Stimulated activated naive B cell treated with anti-CD40 and anti-IgM and Interleukin-4, amounts not matched to agents 10 μg/mL and 1 μg/mL and 100 μg/mL, for 72 hours (primary cell): Measurements from ENCODE around the gene HHIPL2.

Experiments used
- ATAC-seq, 2 donors: fragments of 150-1000 bp; cut with Tn5 transposase; replicated peaks; 2 replicates each; pipeline ENCODE4 v1.10.0; 2021; ENCODE audit warnings: moderate library complexity in 1 of 2
- DNase-seq: peaks from one replicate; pipeline ENCODE4 v3.0.0; 2021
- H3K27ac Mint-ChIP-seq: one replicate; pipeline ENCODE4 v1.8.0; 2022; ENCODE audit warnings: mild to moderate bottlenecking, mixed read lengths
- H3K27me3 Mint-ChIP-seq, 2 donors: one replicate each; pipeline ENCODE4 v1.8.0; 2022; ENCODE audit warnings: mixed read lengths in 2 of 2
- H3K36me3 Mint-ChIP-seq, 2 donors: one replicate each; pipeline ENCODE4 v1.8.0; 2022; ENCODE audit warnings: mixed read lengths in 2 of 2, mild to moderate bottlenecking in 1 of 2
- H3K4me1 Mint-ChIP-seq, 2 donors: one replicate each; pipeline ENCODE4 v1.8.0; 2022; ENCODE audit warnings: mixed read lengths in 2 of 2, mild to moderate bottlenecking in 1 of 2
- H3K4me3 Mint-ChIP-seq, 2 donors: one replicate each; pipeline ENCODE4 v1.8.0; 2022; ENCODE audit warnings: mild to moderate bottlenecking in 2 of 2, mixed read lengths in 2 of 2, moderate library complexity in 1 of 2
- H3K9me3 Mint-ChIP-seq, 2 donors: one replicate each; pipeline ENCODE4 v1.8.0; 2022; ENCODE audit warnings: mixed read lengths in 2 of 2, mild to moderate bottlenecking in 1 of 2

HHIPL2 gene

GRCh38 chr1:222547944-222548671 lies at the start of gene HHIPL2:
Gene HHIPL2, minus strand, starts transcription at chr1:222548104. Its CDS starts 60 bp downstream, at chr1:222548044.
- ATAC-seq: no peak
- DNase-seq: no peak
- H3K36me3 Mint-ChIP-seq: peaks cover 3% of the 10 kb centered on the region in 2 donors
- no peaks in the 10 kb centered on the region for H3K9me3 Mint-ChIP-seq
- H3K27ac Mint-ChIP-seq: no peak within 1 kb of the TSS
- H3K27me3 Mint-ChIP-seq: peaks cover 6 to 19% of the 10 kb centered on the region in 2 donors
- H3K4me1 Mint-ChIP-seq: peaks cover 0 to 2% of the 10 kb centered on the region in 2 donors
- no peak within 1 kb of the TSS for H3K4me3 Mint-ChIP-seq

GRCh38 chr1:222596696-222597095 lies 48.8 kb upstream of the HHIPL2 start:
- ATAC-seq: no peak
- no peak overlapping the region for H3K4me3 Mint-ChIP-seq
- H3K36me3 Mint-ChIP-seq: peaks cover 5 to 13% of the 10 kb centered on the region in 2 donors
- H3K27me3 Mint-ChIP-seq: no peaks in the 10 kb centered on the region
- H3K27ac Mint-ChIP-seq: no peak overlapping the region
- no peak for DNase-seq
- no peaks in the 10 kb centered on the region for H3K9me3 Mint-ChIP-seq
- peaks cover 0 to 5% of the 10 kb centered on the region in 2 donors for H3K4me1 Mint-ChIP-seq

- Mint-ChIP-seq H3K4me3 (no peak overlapping the region), H3K4me1 (peaks cover 4 to 6% of the 10 kb centered on the region in 2 donors), H3K9me3 (no peaks in the 10 kb centered on the region), H3K27ac (no peak overlapping the region), H3K27me3 (no peaks in the 10 kb centered on the region), H3K36me3 (peaks cover 2 to 9% of the 10 kb centered on the region in 2 donors)
- ATAC-seq: no peak
- no peak for DNase-seq
These were observed 46.9 kb upstream of the HHIPL2 start for GRCh38 chr1:222594789-222595188.

- ATAC-seq (no peak), DNase-seq (no peak)
- Mint-ChIP-seq H3K9me3 (no peaks in the 10 kb centered on the region), H3K27ac (no peak overlapping the region), H3K27me3 (no peaks in the 10 kb centered on the region), H3K36me3 (peaks cover 4 to 13% of the 10 kb centered on the region in 2 donors), H3K4me1 (peaks cover 11 to 31% of the 10 kb centered on the region in 2 donors), H3K4me3 (no peak overlapping the region)
These were observed 44.3 kb upstream of the HHIPL2 start for GRCh38 chr1:222592171-222592570.

GRCh38 chr1:222589462-222590302 lies 41.8 kb upstream of the HHIPL2 start, which contains the start of gene TAF1A:
Gene TAF1A, minus strand, starts transcription at chr1:222589933.
- Mint-ChIP-seq H3K9me3 (no peaks in the 10 kb centered on the region), H3K36me3 (peaks cover 4 to 18% of the 10 kb centered on the region in 2 donors), H3K4me1 (peaks cover 22 to 49% of the 10 kb centered on the region in 2 donors), H3K4me3 (peak within 1 kb of the TSS; percentile 94 to 99), H3K27me3 (no peaks in the 10 kb centered on the region), H3K27ac (peak within 1 kb of the TSS; percentile 98)
- ATAC-seq (peak; percentile 100), DNase-seq (peak; percentile 80)

- Mint-ChIP-seq H3K4me3 (peak overlapping the region in 1 of 2 donors; percentile 11), H3K4me1 (peaks cover 25 to 63% of the 10 kb centered on the region in 2 donors), H3K9me3 (peaks cover 2% of the 10 kb centered on the region in 2 donors), H3K36me3 (peaks cover 10 to 22% of the 10 kb centered on the region in 2 donors), H3K27me3 (no peaks in the 10 kb centered on the region), H3K27ac (no peak overlapping the region)
- ATAC-seq (no peak), DNase-seq (no peak)
These were observed 40.2 kb upstream of the HHIPL2 start for GRCh38 chr1:222588135-222588534.

- Mint-ChIP-seq H3K27ac (peak overlapping the region; percentile 56), H3K4me1 (peaks cover 35 to 75% of the 10 kb centered on the region in 2 donors), H3K36me3 (peaks cover 17 to 34% of the 10 kb centered on the region in 2 donors), H3K4me3 (no peak overlapping the region), H3K27me3 (no peaks in the 10 kb centered on the region), H3K9me3 (peaks cover 2 to 5% of the 10 kb centered on the region in 2 donors)
- ATAC-seq: no peak
- no peak for DNase-seq
These were observed 38.9 kb upstream of the HHIPL2 start for GRCh38 chr1:222586842-222587241.

- Mint-ChIP-seq H3K36me3 (peaks cover 29 to 57% of the 10 kb centered on the region in 2 donors), H3K27ac (peak overlapping the region; percentile 76), H3K9me3 (peaks cover 2 to 5% of the 10 kb centered on the region in 2 donors), H3K27me3 (no peaks in the 10 kb centered on the region), H3K4me3 (peak overlapping the region; percentile 65 to 69), H3K4me1 (peaks cover 36 to 71% of the 10 kb centered on the region in 2 donors)
- peak; percentile 93 to 95 for ATAC-seq
- peak; percentile 32 for DNase-seq
These were observed 35.2 kb upstream of the HHIPL2 start for GRCh38 chr1:222583079-222583478.

- peaks cover 35 to 63% of the 10 kb centered on the region in 2 donors for H3K4me1 Mint-ChIP-seq
- no peaks in the 10 kb centered on the region for H3K27me3 Mint-ChIP-seq
- peak; percentile 64 to 66 for ATAC-seq
- H3K4me3 Mint-ChIP-seq: peak overlapping the region; percentile 14 to 39
- peak overlapping the region; percentile 76 for H3K27ac Mint-ChIP-seq
- no peak for DNase-seq
- peaks cover 35 to 62% of the 10 kb centered on the region in 2 donors for H3K36me3 Mint-ChIP-seq
- H3K9me3 Mint-ChIP-seq: peaks cover 2 to 5% of the 10 kb centered on the region in 2 donors
These were observed 34.3 kb upstream of the HHIPL2 start for GRCh38 chr1:222582099-222582774.

- peaks cover 51 to 73% of the 10 kb centered on the region in 2 donors for H3K36me3 Mint-ChIP-seq
- H3K4me3 Mint-ChIP-seq: no peak overlapping the region
- H3K9me3 Mint-ChIP-seq: peaks cover 2 to 5% of the 10 kb centered on the region in 2 donors
- peaks cover 34 to 41% of the 10 kb centered on the region in 2 donors for H3K4me1 Mint-ChIP-seq
- H3K27me3 Mint-ChIP-seq: no peaks in the 10 kb centered on the region
- H3K27ac Mint-ChIP-seq: no peak overlapping the region
- DNase-seq (no peak), ATAC-seq (no peak)
These were observed 31.4 kb upstream of the HHIPL2 start for GRCh38 chr1:222579316-222579715.

GRCh38 chr1:222570837-222571236 lies 22.9 kb upstream of the HHIPL2 start:
- Mint-ChIP-seq H3K27me3 (no peaks in the 10 kb centered on the region), H3K4me1 (peaks cover 14 to 33% of the 10 kb centered on the region in 2 donors), H3K4me3 (no peak overlapping the region), H3K27ac (peak overlapping the region; percentile 60), H3K9me3 (peaks cover 3 to 8% of the 10 kb centered on the region in 2 donors), H3K36me3 (peaks cover 48 to 79% of the 10 kb centered on the region in 2 donors)
- ATAC-seq (no peak), DNase-seq (no peak)

- peaks cover 6 to 10% of the 10 kb centered on the region in 2 donors for H3K4me1 Mint-ChIP-seq
- no peaks in the 10 kb centered on the region for H3K9me3 Mint-ChIP-seq
- peaks cover 23 to 29% of the 10 kb centered on the region in 2 donors for H3K36me3 Mint-ChIP-seq
- no peak overlapping the region for H3K4me3 Mint-ChIP-seq
- no peaks in the 10 kb centered on the region for H3K27me3 Mint-ChIP-seq
- DNase-seq: no peak
- no peak overlapping the region for H3K27ac Mint-ChIP-seq
- no peak for ATAC-seq
These were observed 13.8 kb upstream of the HHIPL2 start for GRCh38 chr1:222561656-222562055.

- H3K9me3 Mint-ChIP-seq: no peaks in the 10 kb centered on the region
- no peak for ATAC-seq
- H3K27me3 Mint-ChIP-seq: no peaks in the 10 kb centered on the region
- peaks cover 1 to 10% of the 10 kb centered on the region in 2 donors for H3K4me1 Mint-ChIP-seq
- no peak overlapping the region for H3K4me3 Mint-ChIP-seq
- no peak overlapping the region for H3K27ac Mint-ChIP-seq
- H3K36me3 Mint-ChIP-seq: peaks cover 21 to 32% of the 10 kb centered on the region in 2 donors
- no peak for DNase-seq
These were observed 9.7 kb upstream of the HHIPL2 start for GRCh38 chr1:222557574-222557973.

GRCh38 chr1:222557148-222557547 lies 9.2 kb upstream of the HHIPL2 start:
- peaks cover 21 to 31% of the 10 kb centered on the region in 2 donors for H3K36me3 Mint-ChIP-seq

More at GRCh38 chr1:222557148-222557547, 9.2 kb upstream of the HHIPL2 start:
- Mint-ChIP-seq H3K27ac (no peak overlapping the region), H3K4me1 (peaks cover 1 to 10% of the 10 kb centered on the region in 2 donors), H3K27me3 (no peaks in the 10 kb centered on the region), H3K9me3 (no peaks in the 10 kb centered on the region), H3K4me3 (no peak overlapping the region)
- ATAC-seq (no peak), DNase-seq (no peak)
